GM19372 (cell line): ENCODE data around the gene STARD3NL.
A peak's percentile ranks its signal among the peaks of the same experiment; 100 is the strongest.
"Not testable (repeated sequence)": the region's sequence is repeated elsewhere in the genome, so short reads cannot be mapped to it uniquely, and the experiment has no call there.

Experiments
- ATAC-seq: cut with Tn5 transposase; IDR thresholded peaks from one replicate; pipeline ENCODE4 v1.9.1; 2021; ENCODE audit warnings: mild to moderate bottlenecking, low read depth, moderate library complexity; ENCODE audit not compliant: unreplicated experiment

STARD3NL gene

GRCh38 chr7:38217672-38218071 lies 39.6 kb downstream of the STARD3NL start:
- ATAC-seq, result no peak

GRCh38 chr7:38220452-38220851 lies 42.4 kb downstream of the STARD3NL start:
- ATAC-seq, result no peak

- peak; percentile 74 for ATAC-seq
Measured at GRCh38 chr7:38222481-38223096, 44.5 kb downstream of the STARD3NL start.

- ATAC-seq, result no peak
Measured at GRCh38 chr7:38223306-38223705, 45.3 kb downstream of the STARD3NL start.

GRCh38 chr7:38224392-38224791 lies 46.3 kb downstream of the STARD3NL start:
- ATAC-seq, result no peak

- no peak for ATAC-seq
Measured at GRCh38 chr7:38229386-38229785, 51.3 kb downstream of the STARD3NL start.

- ATAC-seq, result no peak
Measured at GRCh38 chr7:38229884-38230642, 52.0 kb downstream of the STARD3NL start.

GRCh38 chr7:38232502-38233366 lies 54.7 kb downstream of the STARD3NL start:
- ATAC-seq, result peak; percentile 85

- ATAC-seq, result not testable (repeated sequence)
Measured at GRCh38 chr7:38234759-38235158, 56.7 kb downstream of the STARD3NL start.

- no peak for ATAC-seq
Measured at GRCh38 chr7:38235606-38236005, 57.6 kb downstream of the STARD3NL start.

- not testable (repeated sequence) for ATAC-seq
Measured at GRCh38 chr7:38239129-38239528, 61.1 kb downstream of the STARD3NL start.

- no peak for ATAC-seq
Measured at GRCh38 chr7:38241071-38241470, 63.0 kb downstream of the STARD3NL start.

GRCh38 chr7:38242814-38243213 lies 64.8 kb downstream of the STARD3NL start:
- no peak for ATAC-seq

- not testable (repeated sequence) for ATAC-seq
Measured at GRCh38 chr7:38243345-38243744, 65.3 kb downstream of the STARD3NL start.

- ATAC-seq, result no peak
Measured at GRCh38 chr7:38244516-38244915, 66.5 kb downstream of the STARD3NL start.

GRCh38 chr7:38245409-38245977 lies 67.4 kb downstream of the STARD3NL start:
- ATAC-seq, result no peak

- no peak for ATAC-seq
Measured at GRCh38 chr7:38248069-38248567, 70.1 kb downstream of the STARD3NL start.

GRCh38 chr7:38249849-38250248 lies 71.8 kb downstream of the STARD3NL start:
- ATAC-seq, result peak; percentile 97

- no peak for ATAC-seq
Measured at GRCh38 chr7:38257350-38257677, 79.3 kb downstream of the STARD3NL start.

- not testable (repeated sequence) for ATAC-seq
Measured at GRCh38 chr7:38259157-38259556, 81.1 kb downstream of the STARD3NL start.

GRCh38 chr7:38261601-38262000 lies 83.6 kb downstream of the STARD3NL start:
- ATAC-seq, result not testable (repeated sequence)
